Measurements from ENCODE around the gene RAB29.

DNA sequence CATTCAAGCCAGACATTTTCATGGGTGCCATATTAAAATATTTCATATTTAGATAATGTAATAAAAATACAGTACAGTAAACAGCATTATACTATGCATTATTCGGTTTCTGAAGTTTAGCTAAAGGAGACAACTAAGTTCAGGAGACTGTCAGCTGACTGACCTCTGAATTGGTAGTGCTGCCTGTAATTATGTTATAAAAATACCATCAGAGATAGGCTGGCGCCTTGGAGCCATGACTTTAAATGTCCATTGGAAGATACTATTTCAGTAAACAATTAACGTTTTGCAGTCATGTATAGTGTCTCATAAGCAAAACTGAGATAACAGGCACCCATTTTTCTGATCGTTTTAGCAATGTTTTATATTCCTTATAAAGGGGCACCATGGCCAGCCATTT is 11.3 kb upstream of the RAB29 start:
- TF ChIP-seq, protein P1, sequence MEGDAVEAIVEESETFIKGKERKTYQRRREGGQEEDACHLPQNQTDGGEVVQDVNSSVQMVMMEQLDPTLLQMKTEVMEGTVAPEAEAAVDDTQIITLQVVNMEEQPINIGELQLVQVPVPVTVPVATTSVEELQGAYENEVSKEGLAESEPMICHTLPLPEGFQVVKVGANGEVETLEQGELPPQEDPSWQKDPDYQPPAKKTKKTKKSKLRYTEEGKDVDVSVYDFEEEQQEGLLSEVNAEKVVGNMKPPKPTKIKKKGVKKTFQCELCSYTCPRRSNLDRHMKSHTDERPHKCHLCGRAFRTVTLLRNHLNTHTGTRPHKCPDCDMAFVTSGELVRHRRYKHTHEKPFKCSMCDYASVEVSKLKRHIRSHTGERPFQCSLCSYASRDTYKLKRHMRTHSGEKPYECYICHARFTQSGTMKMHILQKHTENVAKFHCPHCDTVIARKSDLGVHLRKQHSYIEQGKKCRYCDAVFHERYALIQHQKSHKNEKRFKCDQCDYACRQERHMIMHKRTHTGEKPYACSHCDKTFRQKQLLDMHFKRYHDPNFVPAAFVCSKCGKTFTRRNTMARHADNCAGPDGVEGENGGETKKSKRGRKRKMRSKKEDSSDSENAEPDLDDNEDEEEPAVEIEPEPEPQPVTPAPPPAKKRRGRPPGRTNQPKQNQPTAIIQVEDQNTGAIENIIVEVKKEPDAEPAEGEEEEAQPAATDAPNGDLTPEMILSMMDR (IDR thresholded peaks at IDR 0.05), result no peak
- TF ChIP-seq POLR2A (IDR thresholded peaks at IDR 0.05), result no peak
- no peak for TF ChIP-seq EP300 (IDR thresholded peaks at IDR 0.05; ENCODE audit: low read depth)
- no peak for TF ChIP-seq POLR2AphosphoS5 (IDR thresholded peaks at IDR 0.05)
